Caco-2 (cell line): Measurements from ENCODE around the gene SHPK. TPM values are rescaled to one million over a fixed set of nuclear protein-coding genes. Genes with fewer than 3 reads are reported as not detected.
"Not testable (repeated sequence)": the region's sequence is repeated elsewhere in the genome, so short reads cannot be mapped to it uniquely, and the experiment has no call there.

Experiments used
- BruUV-seq: library from RNA; stranded (reverse); fragments of 400-500 nt; replicated peaks from 2 replicates; lab custom pipeline; 2021; lab: Mats Ljungman, UMichigan
- CTCF ChIA-PET: fragments of 300-600 bp; sonication (Branson Sonifier 250); formaldehyde crosslinking; loops from one replicate; lab custom pipeline; 2022; ENCODE audit warnings: antibody characterized with exemption; lab: Charles Lee
- POLR2A ChIA-PET: fragments of 300-600 bp; sonication (Branson Sonifier 250); formaldehyde crosslinking; loops from one replicate; lab custom pipeline; 2022; ENCODE audit warnings: antibody characterized with exemption; lab: Charles Lee
- DNase-seq, 2 experiments: peaks; one replicate each; pipeline versions ENCODE4 v3.0.0 to v3.0.0-alpha.2; 2020 to 2022
- H3K27me3 ChIP-seq: replicated peaks from 2 replicates; pipeline ENCODE4 v1.6.0; 2011; ENCODE audit warnings: low read length; ENCODE audit not compliant: control insufficient read depth, insufficient read depth
- H3K36me3 ChIP-seq: 2 replicates; pipeline ENCODE4 v1.5.1; 2011; ENCODE audit warnings: low read length; ENCODE audit not compliant: control insufficient read depth, insufficient read depth
- H3K4me1 ChIP-seq: fragments of 250-450 bp; sonication (Bioruptor Pico); 2 replicates; pipeline ENCODE4 v1.5.1; 2020; ENCODE audit warnings: mild to moderate bottlenecking
- H3K4me3 ChIP-seq: 2 replicates; pipeline ENCODE4 v1.5.1; 2011; ENCODE audit warnings: low read depth, mild to moderate bottlenecking, control low read depth, low read length
- H3K9me3 ChIP-seq: fragments of 250-450 bp; sonication (Bioruptor Pico); 2 replicates; pipeline ENCODE4 v1.5.1; 2020; ENCODE audit warnings: mild to moderate bottlenecking, moderate library complexity
- H3K27ac Mint-ChIP-seq: one replicate; pipeline ENCODE4 v1.8.0; 2022; ENCODE audit warnings: mixed read lengths; ENCODE audit not compliant: unreplicated experiment
- H3K27me3 Mint-ChIP-seq: one replicate; pipeline ENCODE4 v1.8.0; 2022; ENCODE audit warnings: mixed read lengths; ENCODE audit not compliant: insufficient read depth, unreplicated experiment
- H3K36me3 Mint-ChIP-seq: one replicate; pipeline ENCODE4 v1.8.0; 2022; ENCODE audit warnings: mild to moderate bottlenecking, mixed read lengths; ENCODE audit not compliant: insufficient read depth, unreplicated experiment
- H3K4me1 Mint-ChIP-seq: one replicate; pipeline ENCODE4 v1.8.0; 2022; ENCODE audit warnings: low read depth, mixed read lengths; ENCODE audit not compliant: unreplicated experiment
- H3K4me3 Mint-ChIP-seq: one replicate; pipeline ENCODE4 v1.8.0; 2022; ENCODE audit warnings: mild to moderate bottlenecking, moderate library complexity, mixed read lengths; ENCODE audit not compliant: unreplicated experiment
- H3K9me3 Mint-ChIP-seq: one replicate; pipeline ENCODE4 v1.8.0; 2022; ENCODE audit warnings: mixed read lengths; ENCODE audit not compliant: unreplicated experiment
- CTCF ChIP-seq, 2 experiments: fragments of 200-600 bp in 1 of 2; IDR thresholded peaks; 1 replicate in 1 of 2; 2 replicates in 1 of 2; pipeline versions ENCODE4 v1.5.1 to v1.8.0; 2011 to 2022; ENCODE audit warnings: antibody characterized with exemption in 1 of 2, control low read depth in 1 of 2, inconsistent platforms in 1 of 2, low read depth in 1 of 2, low read length in 1 of 2, mild to moderate bottlenecking in 1 of 2, moderate library complexity in 1 of 2; ENCODE audit not compliant: insufficient read depth in 1 of 2, severe bottlenecking in 1 of 2, unreplicated experiment in 1 of 2
- intact Hi-C: fragments of 100-400 bp; cut with micrococcal nuclease; formaldehyde crosslinking; loops from one replicate; pipeline ENCODE4 v1.10.0; 2022; ENCODE audit not compliant: unreplicated experiment
- total RNA-seq: library from RNA; stranded (reverse); gene quantifications from 2 replicates; pipeline ENCODE4 v1.2.3, GENCODE V29; 2022

Gene SHPK
- total RNA-seq, 1 experiment from 2014 or later: 17.7 TPM

GRCh38 chr17:3583456-3583855, 52.6 kb downstream of the SHPK start:
- H3K9me3 ChIP-seq: no peaks in the 10 kb centered on the region
- no peaks in the 10 kb centered on the region for H3K4me1 Mint-ChIP-seq
- no peaks in the 10 kb centered on the region for H3K9me3 Mint-ChIP-seq
- ChIA-PET CTCF (no interaction called here), POLR2A (no interaction called here)
- intact Hi-C loops: no loop called here
- no peaks in the 10 kb centered on the region for H3K27me3 ChIP-seq
- no peaks in the 10 kb centered on the region for H3K36me3 Mint-ChIP-seq
- H3K4me3 ChIP-seq: no peak overlapping the region
- H3K4me3 Mint-ChIP-seq: no peak overlapping the region
- no peak for DNase-seq
- H3K27me3 Mint-ChIP-seq: no peaks in the 10 kb centered on the region
- H3K27ac Mint-ChIP-seq: no peak overlapping the region
- no TSS peak for BruUV-seq
- H3K36me3 ChIP-seq: no peaks in the 10 kb centered on the region
- no peaks in the 10 kb centered on the region for H3K4me1 ChIP-seq
- no peak for TF ChIP-seq CTCF (IDR thresholded peaks at IDR 0.05; ENCODE audit: insufficient read depth in 1 of 2, low read depth in 1 of 2, low read length in 1 of 2, severe bottlenecking in 1 of 2, unreplicated experiment in 1 of 2)

- Mint-ChIP-seq H3K27me3 (no peaks in the 10 kb centered on the region), H3K36me3 (no peaks in the 10 kb centered on the region), H3K4me1 (no peaks in the 10 kb centered on the region), H3K27ac (no peak overlapping the region), H3K4me3 (no peak overlapping the region), H3K9me3 (no peaks in the 10 kb centered on the region)
- no peaks in the 10 kb centered on the region for H3K36me3 ChIP-seq
- BruUV-seq: no TSS peak
- intact Hi-C loops: no loop called here
- H3K27me3 ChIP-seq: no peaks in the 10 kb centered on the region
- no peaks in the 10 kb centered on the region for H3K9me3 ChIP-seq
- no peaks in the 10 kb centered on the region for H3K4me1 ChIP-seq
- ChIA-PET CTCF (no interaction called here), POLR2A (no interaction called here)
- DNase-seq: no peak
- TF ChIP-seq CTCF (IDR thresholded peaks at IDR 0.05; ENCODE audit: insufficient read depth in 1 of 2, low read depth in 1 of 2, low read length in 1 of 2, severe bottlenecking in 1 of 2, unreplicated experiment in 1 of 2): no peak
- no peak overlapping the region for H3K4me3 ChIP-seq
These were observed 53.1 kb downstream of the SHPK start for GRCh38 chr17:3582915-3583314.

- H3K36me3 ChIP-seq, H3K9me3 Mint-ChIP-seq, POLR2A ChIA-PET, H3K27me3 ChIP-seq, H3K4me3 Mint-ChIP-seq, H3K4me1 ChIP-seq, H3K9me3 ChIP-seq, CTCF ChIA-PET, H3K4me1 Mint-ChIP-seq, DNase-seq, H3K36me3 Mint-ChIP-seq, H3K4me3 ChIP-seq, H3K27me3 Mint-ChIP-seq, H3K27ac Mint-ChIP-seq, BruUV-seq, intact Hi-C loops: not testable (repeated sequence)
These were observed 57.4 kb downstream of the SHPK start for GRCh38 chr17:3578667-3579066.

GRCh38 chr17:3576970-3577369, 59.1 kb downstream of the SHPK start:
- H3K27me3 Mint-ChIP-seq: no peaks in the 10 kb centered on the region
- POLR2A ChIA-PET: no interaction called here
- DNase-seq: no peak
- CTCF ChIA-PET: no interaction called here
- BruUV-seq: no TSS peak
- intact Hi-C loops: no loop called here
- Histone ChIP-seq H3K9me3 (no peaks in the 10 kb centered on the region), H3K4me1 (no peaks in the 10 kb centered on the region), H3K27me3 (no peaks in the 10 kb centered on the region), H3K4me3 (no peak overlapping the region), H3K36me3 (no peaks in the 10 kb centered on the region)
- no peak overlapping the region for H3K27ac Mint-ChIP-seq
- no peak overlapping the region for H3K4me3 Mint-ChIP-seq
- no peaks in the 10 kb centered on the region for H3K9me3 Mint-ChIP-seq
- TF ChIP-seq CTCF (IDR thresholded peaks at IDR 0.05; ENCODE audit: insufficient read depth in 1 of 2, low read depth in 1 of 2, low read length in 1 of 2, severe bottlenecking in 1 of 2, unreplicated experiment in 1 of 2): no peak
- no peaks in the 10 kb centered on the region for H3K36me3 Mint-ChIP-seq
- no peaks in the 10 kb centered on the region for H3K4me1 Mint-ChIP-seq
